Stimulated activated CD4-positive, alpha-beta T cell treated with anti-CD3 and anti-CD28 coated beads, Interleukin-4, amount 100 ng/mL, for 24 hours (primary cell): ENCODE results near the gene SH2D3C.
A peak's percentile ranks its signal among the peaks of the same experiment; 100 is the strongest.

ENCODE experiments used
- DNase-seq: peaks from one replicate; pipeline ENCODE4 v3.0.0-alpha.2; 2020

SH2D3C gene

DNA sequence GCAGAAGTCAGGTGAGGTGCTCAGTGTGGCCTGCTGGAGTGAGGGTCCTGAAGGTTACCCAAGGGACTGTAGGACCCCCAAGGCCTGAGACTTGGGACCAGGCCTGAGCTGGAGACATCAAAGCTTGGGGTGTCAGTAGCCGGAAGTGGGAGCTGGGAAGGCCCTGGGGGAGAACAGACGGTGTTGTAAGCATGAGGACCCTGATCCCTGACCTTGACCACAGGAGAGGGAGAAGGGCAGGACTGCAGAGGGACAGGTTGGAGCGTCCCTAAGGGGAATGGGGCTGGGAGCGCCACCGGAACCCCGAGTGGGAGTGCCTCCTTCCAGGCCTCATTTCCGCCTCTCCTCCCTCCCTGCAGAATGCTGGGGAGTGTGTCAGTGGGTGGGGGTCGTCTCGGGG, 62.1 kb downstream of the SH2D3C start:
- no peak for DNase-seq

DNA sequence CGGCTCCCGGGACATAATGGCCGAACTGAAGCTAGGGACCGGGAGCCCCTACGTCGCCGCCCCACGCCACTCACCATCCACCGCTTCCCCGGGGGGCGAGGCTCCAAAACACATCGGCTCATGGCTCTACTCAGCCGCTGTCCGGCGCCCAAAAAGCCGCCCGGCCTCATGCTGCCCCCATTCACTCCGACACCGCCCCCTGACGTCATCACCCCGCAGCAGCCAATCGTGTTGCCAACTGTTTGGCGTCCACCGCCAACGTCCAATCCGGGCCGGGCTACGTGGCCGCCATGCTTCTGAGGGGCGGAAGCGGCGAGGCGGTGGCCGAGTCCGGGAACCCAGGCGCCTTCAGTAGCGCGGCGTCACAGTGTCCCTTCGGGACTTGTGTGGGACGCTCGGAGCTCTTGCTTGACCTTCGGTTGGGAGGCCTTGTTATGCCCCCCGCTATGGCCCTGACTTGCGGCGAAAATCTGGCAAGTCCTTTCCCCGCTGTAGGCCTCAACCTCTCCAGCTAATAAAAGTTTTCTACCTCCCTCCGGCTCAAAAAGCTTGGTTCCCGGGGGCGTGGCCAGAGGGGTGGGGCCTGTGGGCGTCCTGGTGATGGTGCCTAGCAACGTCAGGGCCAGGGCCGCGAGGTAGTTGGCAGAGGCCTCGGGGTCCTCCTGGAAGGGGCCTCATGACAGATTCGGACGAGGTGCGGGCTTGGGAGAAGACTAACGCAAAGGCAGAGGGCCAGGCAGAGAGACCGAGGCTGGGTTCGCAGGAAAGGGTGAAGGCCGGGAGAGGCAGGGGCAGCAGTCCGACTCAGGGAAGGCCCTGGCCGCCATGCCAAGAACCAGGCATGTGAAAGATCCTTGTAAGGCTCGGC, 62.8 kb downstream of the SH2D3C start, which contains the start of the genes PTRH1 and TTC16:
Gene PTRH1, minus strand, starts transcription at position 194 of the 868 bp plus-strand sequence. Its CDS starts 24 bp downstream, at position 170.
Gene TTC16, plus strand, starts transcription at position 610 of the 868 bp plus-strand sequence. Its CDS starts 67 bp downstream, at position 677.
- DNase-seq: peak; percentile 97

DNA sequence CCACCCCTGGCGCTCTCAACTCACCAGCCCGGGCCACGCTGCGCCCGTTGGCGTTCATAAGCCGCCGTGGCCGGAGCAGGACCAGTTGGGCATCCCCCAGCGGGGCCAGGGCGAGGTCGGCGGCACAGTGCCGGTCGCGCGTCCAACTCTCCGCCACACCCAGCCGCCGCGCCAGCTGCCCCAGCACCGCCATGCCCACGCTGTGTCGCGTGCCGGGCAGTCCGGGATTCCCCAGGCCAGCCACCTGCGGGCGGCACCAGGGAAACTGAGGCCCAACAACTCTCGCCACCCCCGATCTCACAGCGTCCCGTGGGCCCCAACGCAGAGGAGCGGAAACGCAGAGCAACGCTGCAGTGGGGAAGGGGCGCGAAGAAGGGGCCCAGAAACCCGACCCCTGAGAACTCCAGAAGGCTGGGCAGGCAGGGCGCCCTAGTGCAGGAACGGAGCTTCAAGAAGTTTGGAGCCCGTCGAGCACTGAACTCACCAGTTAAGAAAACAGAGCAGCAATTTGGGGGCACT, 63.5 kb downstream of the SH2D3C start:
- no peak for DNase-seq

DNA sequence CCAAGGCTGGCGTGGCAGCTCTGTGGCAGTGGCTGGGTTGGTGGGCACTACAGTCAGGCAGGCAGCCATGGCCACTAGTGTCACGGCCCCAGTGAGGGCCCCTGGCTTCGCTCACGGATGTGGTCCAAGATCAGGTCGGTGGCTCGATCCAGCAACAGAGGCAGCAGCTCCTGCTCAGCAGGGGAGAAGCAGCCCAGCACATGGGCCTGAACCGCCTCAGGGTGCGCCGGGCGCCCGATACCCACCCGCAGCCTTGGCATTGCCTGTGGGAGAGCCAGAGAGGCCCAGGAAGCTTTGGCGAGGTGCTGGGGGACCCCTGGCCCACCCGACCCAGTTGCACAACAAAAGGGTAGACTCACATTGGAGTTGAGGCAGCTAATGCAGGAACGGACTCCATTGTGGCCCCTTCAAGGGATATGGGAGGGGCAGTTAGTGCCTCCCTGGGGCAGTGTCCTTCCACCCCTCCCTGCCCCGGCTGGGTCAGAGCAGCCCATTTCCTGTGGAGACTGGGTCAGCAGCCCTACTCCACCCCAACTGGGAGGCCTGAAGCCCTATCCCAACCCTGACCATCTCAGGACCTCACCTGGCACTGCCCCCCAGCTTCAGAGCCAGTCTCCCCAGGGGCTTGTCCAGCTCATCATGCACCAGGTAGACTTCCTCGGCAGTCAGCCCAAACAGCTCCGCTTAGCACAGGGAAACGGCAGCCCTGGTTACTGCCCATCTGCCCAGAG, 64.3 kb downstream of the SH2D3C start:
- no peak for DNase-seq

GRCh38 chr9:127712867-127713266, 65.6 kb downstream of the SH2D3C start:
- DNase-seq: no peak

DNA sequence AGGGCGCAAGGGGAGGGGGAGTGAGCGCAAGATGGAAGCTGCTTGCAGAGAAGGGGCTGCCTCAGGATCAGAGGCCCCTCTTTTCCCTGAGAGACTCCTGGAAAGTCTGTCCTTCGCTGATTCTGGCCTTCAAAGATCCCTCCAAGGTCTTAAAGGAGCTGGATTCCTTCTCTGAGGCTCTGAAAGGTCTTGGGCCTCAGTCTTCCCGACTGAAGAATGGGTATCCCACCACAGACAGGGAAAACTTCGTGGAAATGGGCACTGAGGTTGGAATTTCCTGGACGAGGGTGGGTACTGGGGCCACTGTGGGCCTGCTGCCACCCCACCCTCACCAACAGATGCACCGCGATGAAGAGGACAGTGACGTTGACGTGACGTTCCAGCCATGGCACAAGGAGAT, 66.1 kb downstream of the SH2D3C start:
- DNase-seq: no peak

DNA sequence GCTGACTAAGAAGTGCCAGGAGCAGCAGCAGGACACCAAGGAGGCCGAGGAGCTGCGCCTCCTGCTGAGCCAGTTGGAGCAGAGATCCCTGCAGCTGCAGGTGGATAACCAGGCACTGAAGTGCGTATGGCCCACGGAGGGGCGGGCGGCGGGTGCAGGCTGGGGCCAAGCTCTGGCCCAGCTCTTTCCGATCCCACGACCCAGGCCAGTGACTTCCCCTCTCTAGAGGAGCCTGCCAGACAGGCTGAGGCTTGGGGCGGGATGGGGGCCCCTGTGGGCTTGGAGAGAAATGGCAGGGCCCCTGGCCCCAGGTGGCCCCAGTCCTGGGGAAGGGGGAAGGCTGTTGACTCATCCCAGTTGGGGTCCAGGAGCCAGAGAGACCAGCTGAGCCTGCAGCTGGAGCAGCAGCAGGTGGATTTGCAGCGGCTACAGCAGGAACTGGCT, 66.6 kb downstream of the SH2D3C start:
- no peak for DNase-seq

GRCh38 chr9:127711226-127711701, 67.2 kb downstream of the SH2D3C start:
- no peak for DNase-seq

DNA sequence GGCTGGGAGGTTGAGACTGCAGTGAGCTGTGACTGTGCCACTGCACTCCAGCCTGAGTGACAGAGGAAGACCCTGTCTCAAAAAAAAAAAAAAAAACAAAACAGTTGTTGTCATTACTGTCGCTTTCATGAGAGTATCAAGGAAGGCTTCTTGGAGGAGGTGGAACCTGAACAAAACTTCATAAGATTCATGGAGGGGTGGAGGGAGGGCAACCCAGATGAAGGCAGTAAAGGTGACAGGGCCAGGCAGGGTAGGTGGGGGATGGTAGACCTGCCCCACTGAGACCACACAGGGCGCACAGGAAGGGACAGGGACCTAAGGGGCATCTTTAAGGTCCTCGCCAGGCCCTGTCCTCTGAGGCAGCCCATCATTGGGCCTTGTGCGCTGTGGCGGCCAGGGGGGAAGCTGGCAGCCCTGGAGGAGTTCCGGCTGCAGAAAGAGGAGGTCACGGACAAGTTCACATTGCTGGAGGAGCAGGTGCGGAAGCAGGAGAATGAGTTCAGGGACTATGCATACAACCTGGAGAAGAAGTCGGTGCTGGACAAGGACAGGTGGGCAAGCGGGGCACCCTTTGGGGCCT, 68.2 kb downstream of the SH2D3C start:
- no peak for DNase-seq

DNA sequence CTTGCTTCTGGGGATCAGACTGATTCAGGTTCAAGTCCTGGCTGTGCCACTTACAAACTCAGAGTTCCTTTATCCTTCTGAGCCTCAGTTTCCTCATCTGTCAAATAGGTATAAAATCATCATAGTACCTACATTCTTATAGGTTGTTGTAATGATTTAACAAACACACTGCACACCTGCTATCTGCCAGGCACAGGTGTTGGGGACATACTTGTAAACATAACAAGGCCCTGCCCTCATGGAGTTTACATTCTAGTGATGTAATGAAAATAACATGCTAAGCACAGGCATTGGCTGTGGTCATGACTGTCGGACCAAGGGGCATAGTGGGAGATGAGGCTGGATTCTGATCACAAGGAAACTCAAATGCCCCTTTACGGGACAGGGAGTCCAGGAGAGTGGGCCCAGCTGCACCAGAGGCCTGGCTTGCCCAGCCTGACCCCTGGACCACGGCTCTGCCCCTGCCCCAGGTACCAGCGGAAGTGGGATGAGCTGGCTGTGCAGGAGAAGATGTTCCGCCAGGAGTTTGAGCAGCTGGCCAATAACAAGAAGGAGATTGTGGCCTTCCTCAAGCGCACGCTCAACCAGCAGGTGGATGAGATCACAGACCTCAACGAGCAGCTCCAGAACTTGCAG, 69.4 kb downstream of the SH2D3C start:
- DNase-seq: no peak

- DNase-seq: peak; percentile 25
Observed at GRCh38 chr9:127707766-127708165, 70.7 kb downstream of the SH2D3C start.

DNA sequence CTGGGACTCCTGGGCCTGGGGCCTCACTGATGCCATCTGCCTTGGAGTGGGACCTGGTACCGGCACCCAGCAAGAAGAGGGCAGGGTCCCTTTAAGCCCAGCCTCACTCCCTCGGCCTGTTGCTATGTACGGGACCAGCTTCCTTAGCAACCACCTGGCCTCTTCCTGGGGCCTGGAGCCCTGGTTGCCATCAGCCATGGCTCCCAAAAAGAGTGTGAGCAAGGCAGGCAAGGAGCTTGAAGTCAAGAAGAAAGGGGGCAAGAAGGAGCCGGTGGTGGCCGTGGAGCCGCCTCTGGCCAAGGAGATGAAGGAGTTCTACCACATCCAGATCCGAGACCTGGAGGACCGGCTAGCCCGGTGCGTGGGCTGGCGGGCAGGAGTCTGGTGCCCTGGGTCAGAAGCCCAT, 71.6 kb downstream of the SH2D3C start, which contains the start of gene CFAP157:
Gene CFAP157, plus strand, starts transcription at position 153 of the 406 bp plus-strand sequence. Its CDS starts 44 bp downstream, at position 197.
- DNase-seq: no peak

- no peak for DNase-seq
Observed at GRCh38 chr9:127705577-127706379, 72.7 kb downstream of the SH2D3C start.

GRCh38 chr9:127703289-127703946, 75.0 kb downstream of the SH2D3C start:
- DNase-seq: no peak

DNA sequence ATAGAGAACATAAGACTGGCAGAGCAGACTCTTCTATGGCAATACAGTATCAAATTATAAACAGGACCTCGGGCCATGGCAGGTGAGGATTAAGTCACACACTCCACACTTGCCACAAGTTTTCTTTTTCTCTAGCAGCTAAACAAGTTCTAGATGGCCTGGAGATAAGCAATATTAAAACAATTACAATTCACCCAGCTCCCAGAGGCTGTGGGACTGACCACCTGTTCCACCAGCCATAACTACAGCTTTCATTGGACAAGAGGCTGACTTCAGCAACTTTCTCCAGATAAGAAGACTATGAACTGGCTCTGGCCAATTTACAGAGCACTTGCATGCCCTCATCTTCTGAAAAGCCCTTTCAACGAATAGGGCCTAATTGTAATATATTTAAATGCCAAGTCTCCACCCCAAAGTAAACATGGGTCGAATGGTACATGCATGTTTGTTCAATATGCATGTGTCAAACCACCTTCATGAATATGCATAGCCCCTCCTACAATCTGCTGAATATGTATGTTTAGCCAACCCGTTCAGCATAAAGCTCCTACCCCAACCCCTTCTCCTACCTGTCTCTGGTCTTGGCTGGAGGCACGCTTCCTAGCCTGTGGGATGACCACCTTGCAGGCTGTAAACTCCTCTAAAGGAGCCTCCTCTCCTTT, 77.7 kb downstream of the SH2D3C start:
- DNase-seq: no peak

DNA sequence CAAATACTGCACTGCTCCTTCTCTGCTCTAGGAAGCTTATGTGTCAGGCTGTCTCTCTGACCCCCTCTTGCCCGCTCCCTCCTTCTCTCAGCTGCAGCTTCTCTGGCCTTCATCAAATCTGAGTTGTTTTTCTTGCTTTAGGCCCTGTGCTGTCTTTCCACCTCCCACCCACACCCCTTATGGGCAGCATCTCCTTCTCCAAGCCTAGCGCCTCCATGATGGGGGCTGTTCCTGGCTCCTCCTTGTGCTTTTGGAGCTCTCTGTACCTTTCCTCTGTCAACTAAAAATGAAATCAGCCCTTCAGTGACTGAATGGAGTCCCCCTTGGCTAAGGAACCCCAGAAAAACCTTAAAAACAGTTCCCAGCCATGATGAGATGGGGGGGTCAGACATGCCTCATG, 78.3 kb downstream of the SH2D3C start:
- DNase-seq: no peak

- peak; percentile 91 for DNase-seq
Observed at GRCh38 chr9:127698985-127699670, 79.3 kb downstream of the SH2D3C start.

DNA sequence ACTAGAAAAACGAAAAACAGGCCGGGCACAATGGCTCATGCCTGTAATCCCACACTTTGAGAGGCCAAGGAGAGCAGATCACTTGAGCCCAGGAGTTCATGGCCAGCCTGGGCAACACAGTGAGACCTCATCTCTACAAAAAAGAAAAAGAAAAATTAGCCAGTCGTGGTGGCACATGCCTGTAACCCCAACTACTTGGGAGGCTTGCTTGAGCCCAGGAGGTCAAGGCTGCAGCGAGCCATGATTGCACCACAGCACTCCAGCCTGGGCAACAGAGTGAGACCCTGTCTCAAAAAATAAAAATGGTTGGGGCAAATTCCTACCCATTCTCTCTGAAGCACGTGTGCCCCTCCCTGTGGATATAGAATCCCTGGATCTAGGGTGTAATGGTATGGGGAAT, 80.1 kb downstream of the SH2D3C start:
- DNase-seq: no peak

DNA sequence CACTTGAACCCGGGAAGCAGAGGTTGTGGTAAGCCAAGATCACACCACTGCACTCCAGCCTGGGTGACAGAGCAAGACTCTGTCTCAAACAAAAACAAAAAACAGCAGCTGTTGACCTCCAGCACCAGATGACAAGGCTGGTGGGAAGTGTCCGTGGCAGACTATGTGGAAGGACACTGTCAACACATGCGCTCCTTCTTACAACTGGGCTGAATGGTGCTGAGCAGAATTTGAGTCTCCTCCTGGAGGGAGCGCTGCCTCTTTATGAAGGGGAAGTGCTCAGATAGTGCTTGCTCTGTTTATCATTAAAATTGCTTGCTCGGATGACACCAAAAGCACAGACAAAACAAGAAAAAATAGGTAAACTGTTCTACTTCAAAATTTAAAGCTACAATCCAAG, 80.9 kb downstream of the SH2D3C start:
- no peak for DNase-seq
